Lower lobe of right lung (tissue), 2 donors: Measurements from ENCODE around the gene GSTA5. TPM values are rescaled to one million over a fixed set of nuclear protein-coding genes. Genes with fewer than 3 reads are reported as not detected.
"Not testable (repeated sequence)": the region's sequence is repeated elsewhere in the genome, so short reads cannot be mapped to it uniquely, and the experiment has no call there.

Experiments used
- ATAC-seq, 2 donors: fragments of 200-7000 bp; cut with Tn5 transposase; one replicate each; pipeline ENCODE4 v1.9.1; 2020 to 2022; ENCODE audit warnings: mild to moderate bottlenecking in 2 of 2, moderate library complexity in 2 of 2
- DNase-seq: peaks from one replicate; pipeline ENCODE4 v3.0.0-alpha.2; 2020
- H3K27ac ChIP-seq: fragments of 200-600 bp; one replicate; pipeline ENCODE4 v1.8.0; 2022
- H3K27me3 ChIP-seq: fragments of 200-600 bp; one replicate; pipeline ENCODE4 v1.8.0; 2022; ENCODE audit warnings: low read depth
- H3K36me3 ChIP-seq: fragments of 200-600 bp; one replicate; pipeline ENCODE4 v1.8.0; 2022; ENCODE audit warnings: mild to moderate bottlenecking
- H3K4me1 ChIP-seq: fragments of 200-600 bp; one replicate; pipeline ENCODE4 v1.8.0; 2022
- H3K4me3 ChIP-seq: fragments of 200-600 bp; one replicate; pipeline ENCODE4 v1.8.0; 2022; ENCODE audit warnings: mild to moderate bottlenecking
- H3K9me3 ChIP-seq: fragments of 200-600 bp; one replicate; pipeline ENCODE4 v1.8.0; 2022
- intact Hi-C: fragments of 100-400 bp; cut with DNase I; formaldehyde crosslinking; loops from one replicate; pipeline ENCODE4 v1.11.0; 2022
- total RNA-seq: library from RNA; stranded (reverse); fragmentation: NEBNext Ultra II Directional; extraction: Animal tissue kit (Norgen Biotek cat#: 25700); gene quantifications from one replicate; pipeline ENCODE4 v1.2.1, GENCODE V29; 2021
- TF ChIP-seq, protein P1 (sequence below): fragments of 200-600 bp; IDR thresholded peaks from one replicate; pipeline ENCODE4 v1.8.0; 2022; ENCODE audit warnings: antibody characterized with exemption, mild to moderate bottlenecking
- donor health status: DM: no; HTN: yes; CAD: no; lungs with severe emphysema.

Gene GSTA5
- total RNA-seq, 1 donor from 2014 or later, result not detected

DNA sequence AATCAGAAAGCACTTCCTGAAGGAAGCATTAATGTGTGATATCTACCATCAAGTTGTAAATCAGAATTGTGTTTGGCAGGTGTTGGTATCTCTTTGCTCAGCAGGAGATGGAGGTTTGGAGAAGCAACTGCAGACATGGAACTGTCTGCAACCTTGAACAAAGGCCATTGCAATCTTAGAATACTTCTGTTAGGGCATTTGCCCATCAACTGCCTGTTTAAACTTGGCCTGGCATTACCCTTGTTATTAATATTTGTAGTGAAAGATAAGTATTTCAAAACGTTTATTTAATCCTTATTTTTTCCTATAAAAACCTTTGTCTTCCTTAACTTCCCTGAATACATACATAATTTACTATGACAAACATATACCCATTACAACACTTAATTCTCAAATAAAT lies 14.1 kb downstream of the GSTA5 start:
- H3K27me3 ChIP-seq, result no peaks in the 10 kb centered on the region
- H3K27ac ChIP-seq, result no peak overlapping the region
- DNase-seq, result no peak
- no peak for ATAC-seq
- intact Hi-C loops, result no loop called here
- TF ChIP-seq, protein P1, sequence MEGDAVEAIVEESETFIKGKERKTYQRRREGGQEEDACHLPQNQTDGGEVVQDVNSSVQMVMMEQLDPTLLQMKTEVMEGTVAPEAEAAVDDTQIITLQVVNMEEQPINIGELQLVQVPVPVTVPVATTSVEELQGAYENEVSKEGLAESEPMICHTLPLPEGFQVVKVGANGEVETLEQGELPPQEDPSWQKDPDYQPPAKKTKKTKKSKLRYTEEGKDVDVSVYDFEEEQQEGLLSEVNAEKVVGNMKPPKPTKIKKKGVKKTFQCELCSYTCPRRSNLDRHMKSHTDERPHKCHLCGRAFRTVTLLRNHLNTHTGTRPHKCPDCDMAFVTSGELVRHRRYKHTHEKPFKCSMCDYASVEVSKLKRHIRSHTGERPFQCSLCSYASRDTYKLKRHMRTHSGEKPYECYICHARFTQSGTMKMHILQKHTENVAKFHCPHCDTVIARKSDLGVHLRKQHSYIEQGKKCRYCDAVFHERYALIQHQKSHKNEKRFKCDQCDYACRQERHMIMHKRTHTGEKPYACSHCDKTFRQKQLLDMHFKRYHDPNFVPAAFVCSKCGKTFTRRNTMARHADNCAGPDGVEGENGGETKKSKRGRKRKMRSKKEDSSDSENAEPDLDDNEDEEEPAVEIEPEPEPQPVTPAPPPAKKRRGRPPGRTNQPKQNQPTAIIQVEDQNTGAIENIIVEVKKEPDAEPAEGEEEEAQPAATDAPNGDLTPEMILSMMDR, result no peak
- H3K9me3 ChIP-seq, result no peaks in the 10 kb centered on the region
- no peak overlapping the region for H3K4me3 ChIP-seq
- H3K4me1 ChIP-seq, result no peaks in the 10 kb centered on the region
- H3K36me3 ChIP-seq, result no peaks in the 10 kb centered on the region

GRCh38 chr6:52825900-52826459 lies 14.6 kb downstream of the GSTA5 start:
- H3K4me3 ChIP-seq, intact Hi-C loops, H3K27ac ChIP-seq, H3K9me3 ChIP-seq, H3K36me3 ChIP-seq, ATAC-seq, H3K27me3 ChIP-seq, H3K4me1 ChIP-seq, DNase-seq: not testable (repeated sequence)

GRCh38 chr6:52825270-52825793 lies 15.3 kb downstream of the GSTA5 start:
- H3K27me3 ChIP-seq, H3K4me3 ChIP-seq, DNase-seq, H3K9me3 ChIP-seq, H3K27ac ChIP-seq, intact Hi-C loops, H3K4me1 ChIP-seq, H3K36me3 ChIP-seq, ATAC-seq: not testable (repeated sequence)

- no peaks in the 10 kb centered on the region for H3K4me1 ChIP-seq
- H3K4me3 ChIP-seq, result no peak overlapping the region
- no peak for DNase-seq
- no peak overlapping the region for H3K27ac ChIP-seq
- no peaks in the 10 kb centered on the region for H3K36me3 ChIP-seq
- TF ChIP-seq, protein P1, result no peak
- no peaks in the 10 kb centered on the region for H3K27me3 ChIP-seq
- ATAC-seq, result no peak
- no peaks in the 10 kb centered on the region for H3K9me3 ChIP-seq
- intact Hi-C loops, result no loop called here
These were observed 18.8 kb downstream of the GSTA5 start for GRCh38 chr6:52821842-52822241.

GRCh38 chr6:52820198-52820597 lies 20.4 kb downstream of the GSTA5 start:
- intact Hi-C loops, result no loop called here
- ATAC-seq (no peak), DNase-seq (no peak)
- Histone ChIP-seq H3K36me3 (no peaks in the 10 kb centered on the region), H3K4me1 (no peaks in the 10 kb centered on the region), H3K4me3 (no peak overlapping the region), H3K27ac (no peak overlapping the region), H3K27me3 (no peaks in the 10 kb centered on the region), H3K9me3 (no peaks in the 10 kb centered on the region)
- TF ChIP-seq, protein P1, result no peak

- peak; percentile 92 to 93 for ATAC-seq
- Histone ChIP-seq H3K36me3 (no peaks in the 10 kb centered on the region), H3K4me3 (no peak overlapping the region), H3K9me3 (no peaks in the 10 kb centered on the region), H3K4me1 (no peaks in the 10 kb centered on the region), H3K27ac (no peak overlapping the region), H3K27me3 (no peaks in the 10 kb centered on the region)
- intact Hi-C loops, result no loop called here
- DNase-seq, result no peak
- TF ChIP-seq, protein P1, result peak; percentile 61
These were observed 25.2 kb downstream of the GSTA5 start for GRCh38 chr6:52815167-52816092.

DNA sequence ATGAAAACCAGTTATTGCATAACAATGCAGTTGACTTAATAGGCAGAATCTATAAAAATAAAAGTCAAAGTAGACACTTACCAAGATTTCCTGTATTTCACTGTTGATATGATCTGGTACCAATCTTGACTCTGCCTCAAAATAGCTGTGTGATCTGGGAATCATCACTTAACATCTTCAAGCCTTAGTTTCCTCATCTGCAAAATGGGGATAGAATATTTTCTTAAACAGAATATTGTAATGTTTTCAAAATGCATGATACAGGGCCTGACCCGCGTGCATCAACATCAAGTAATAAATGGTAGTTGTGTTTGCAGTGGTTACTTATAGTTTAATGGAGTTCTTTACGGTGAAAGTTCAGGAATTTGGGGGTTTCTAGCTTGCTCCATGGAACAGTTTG lies 26.1 kb downstream of the GSTA5 start:
- intact Hi-C loops, ATAC-seq, DNase-seq, H3K9me3 ChIP-seq, H3K27me3 ChIP-seq, H3K4me1 ChIP-seq, H3K36me3 ChIP-seq, H3K27ac ChIP-seq, H3K4me3 ChIP-seq: not testable (repeated sequence)

DNA sequence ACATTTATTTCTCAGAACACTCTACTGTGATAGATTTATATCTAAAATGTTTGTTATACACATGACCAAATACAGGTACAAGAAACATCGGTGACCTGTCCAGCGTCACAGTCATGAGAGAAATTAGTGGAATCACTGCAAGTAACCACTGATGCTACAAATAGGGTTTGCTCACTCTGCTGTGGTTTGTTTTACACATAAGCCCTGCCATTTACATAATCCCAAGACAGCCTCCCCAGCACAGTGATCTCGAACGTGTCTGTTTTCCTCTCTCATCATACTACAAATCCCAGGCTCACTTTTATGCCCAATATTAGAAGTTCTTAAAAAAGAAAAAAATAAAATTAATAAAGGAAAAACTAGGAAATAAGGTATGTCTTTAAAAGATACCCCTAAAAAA lies 30.8 kb downstream of the GSTA5 start:
- H3K36me3 ChIP-seq, intact Hi-C loops, DNase-seq, H3K27me3 ChIP-seq, H3K27ac ChIP-seq, H3K9me3 ChIP-seq, H3K4me1 ChIP-seq, H3K4me3 ChIP-seq, ATAC-seq: not testable (repeated sequence)
